H9 (cell line): Measurements from ENCODE around the gene B3GNT3. TPM values are rescaled to one million over a fixed set of nuclear protein-coding genes. Genes with fewer than 3 reads are reported as not detected.
A peak's percentile ranks its signal among the peaks of the same experiment; 100 is the strongest.

Experiments used
- DNase-seq: peaks from one replicate; pipeline ENCODE4 v3.0.0-alpha.2; 2017
- H2AFZ ChIP-seq: one replicate; pipeline ENCODE4 v1.6.1; 2013; ENCODE audit warnings: mild to moderate bottlenecking, low read length, control low read depth, moderate library complexity
- H2AK5ac ChIP-seq: 2 replicates; pipeline ENCODE4 v1.6.1; 2013; ENCODE audit warnings: low read length, control low read depth, mixed read lengths; ENCODE audit not compliant: insufficient read length
- H2BK120ac ChIP-seq: one replicate; pipeline ENCODE4 v1.6.1; 2013; ENCODE audit warnings: low read depth, mild to moderate bottlenecking, low read length, control low read depth, inconsistent platforms; ENCODE audit not compliant: poor library complexity, severe bottlenecking
- H2BK12ac ChIP-seq: 2 replicates; pipeline ENCODE4 v1.6.1; 2013; ENCODE audit warnings: low read length, control low read depth, mixed read lengths, low read depth; ENCODE audit not compliant: insufficient read length
- H2BK15ac ChIP-seq: 2 replicates; pipeline ENCODE4 v1.6.1; 2013; ENCODE audit warnings: low read depth, low read length, control low read depth
- H2BK20ac ChIP-seq: one replicate; pipeline ENCODE4 v1.6.1; 2013; ENCODE audit warnings: low read depth, mild to moderate bottlenecking, low read length, control low read depth, inconsistent platforms; ENCODE audit not compliant: poor library complexity, severe bottlenecking
- H2BK5ac ChIP-seq: 2 replicates; pipeline ENCODE4 v1.6.1; 2013; ENCODE audit warnings: low read length, control low read depth, mixed read lengths; ENCODE audit not compliant: insufficient read length
- H3K14ac ChIP-seq: 2 replicates; pipeline ENCODE4 v1.6.1; 2013; ENCODE audit warnings: low read length, control low read depth; ENCODE audit not compliant: insufficient read depth
- H3K18ac ChIP-seq: 2 replicates; pipeline ENCODE4 v1.6.1; 2013; ENCODE audit warnings: low read depth, mild to moderate bottlenecking, mixed read lengths, low read length, control low read depth; ENCODE audit not compliant: insufficient read length
- H3K23ac ChIP-seq: 2 replicates; pipeline ENCODE4 v1.6.1; 2013; ENCODE audit warnings: low read length, control low read depth, mixed read lengths, low read depth; ENCODE audit not compliant: insufficient read length
- H3K23me2 ChIP-seq: 2 replicates; pipeline ENCODE4 v1.6.1; 2013; ENCODE audit warnings: low read depth, mild to moderate bottlenecking, mixed read lengths, low read length, control low read depth; ENCODE audit not compliant: insufficient read length, poor library complexity, severe bottlenecking
- H3K27ac ChIP-seq: 2 replicates; pipeline ENCODE4 v1.5.1; 2013; ENCODE audit warnings: low read length, control low read depth, mixed read lengths, low read depth; ENCODE audit not compliant: insufficient read length
- H3K27me3 ChIP-seq: 2 replicates; pipeline ENCODE4 v1.6.1; 2013; ENCODE audit warnings: low read length, control low read depth, inconsistent platforms; ENCODE audit not compliant: insufficient read depth
- H3K4ac ChIP-seq: 2 replicates; pipeline ENCODE4 v1.6.1; 2013; ENCODE audit warnings: low read depth, mild to moderate bottlenecking, control low read depth, inconsistent platforms, low read length, moderate library complexity
- H3K4me1 ChIP-seq: 2 replicates; pipeline ENCODE4 v1.6.1; 2013; ENCODE audit warnings: low read length, control low read depth, inconsistent platforms; ENCODE audit not compliant: insufficient read depth
- H3K4me2 ChIP-seq: 2 replicates; pipeline ENCODE4 v1.6.1; 2013; ENCODE audit warnings: low read length, control low read depth, mixed read lengths; ENCODE audit not compliant: insufficient read length, insufficient read depth
- H3K56ac ChIP-seq: 2 replicates; pipeline ENCODE4 v1.6.1; 2013; ENCODE audit warnings: low read depth, mild to moderate bottlenecking, mixed read lengths, low read length, control low read depth; ENCODE audit not compliant: insufficient read length
- H3K79me1 ChIP-seq: 2 replicates; pipeline ENCODE4 v1.6.1; 2013; ENCODE audit warnings: low read depth, mild to moderate bottlenecking, moderate library complexity, low read length, control low read depth, inconsistent platforms; ENCODE audit not compliant: insufficient read depth, poor library complexity, severe bottlenecking
- H3K79me2 ChIP-seq: 2 replicates; pipeline ENCODE4 v1.6.1; 2013; ENCODE audit warnings: low read length, control low read depth, inconsistent platforms; ENCODE audit not compliant: insufficient read depth
- H3K9ac ChIP-seq: 2 replicates; pipeline ENCODE4 v1.6.1; 2013; ENCODE audit warnings: low read length, control low read depth, mixed read lengths; ENCODE audit not compliant: insufficient read length; ENCODE audit errors: extremely low read depth
- H3K9me3 ChIP-seq: one replicate; pipeline ENCODE4 v1.6.1; 2013; ENCODE audit warnings: low read depth, low read length, inconsistent platforms; ENCODE audit not compliant: control insufficient read depth
- H3T11ph ChIP-seq: one replicate; pipeline ENCODE4 v1.6.1; 2013; ENCODE audit warnings: mild to moderate bottlenecking, low read length, control low read depth, inconsistent platforms
- H4K20me1 ChIP-seq: one replicate; pipeline ENCODE4 v1.6.1; 2013; ENCODE audit not compliant: control insufficient read depth, insufficient read length, insufficient read depth
- H4K5ac ChIP-seq: 2 replicates; pipeline ENCODE4 v1.6.1; 2013; ENCODE audit warnings: low read depth, mild to moderate bottlenecking, mixed read lengths, low read length, control low read depth; ENCODE audit not compliant: insufficient read length
- H4K8ac ChIP-seq: replicated peaks from 2 replicates; pipeline ENCODE4 v1.6.1; 2013; ENCODE audit warnings: low read length, control low read depth, mixed read lengths, low read depth; ENCODE audit not compliant: insufficient read length
- H4K91ac ChIP-seq: 2 replicates; pipeline ENCODE4 v1.6.1; 2013; ENCODE audit warnings: low read depth, mild to moderate bottlenecking, moderate library complexity, mixed read lengths, low read length, control low read depth; ENCODE audit not compliant: insufficient read length
- H3K27ac Mint-ChIP-seq, 3 experiments: 2 replicates in 2 of 3; 3 replicates in 1 of 3; pipeline ENCODE4 v1.8.0; 2020 to 2021; ENCODE audit warnings: mixed read lengths in 3 of 3, mild to moderate bottlenecking in 1 of 3, moderate library complexity in 1 of 3
- H3K27me3 Mint-ChIP-seq: 2 replicates; pipeline ENCODE4 v1.8.0; 2021; ENCODE audit warnings: low read depth, mild to moderate bottlenecking, moderate library complexity, mixed read lengths
- H3K36me3 Mint-ChIP-seq, 3 experiments: 2 replicates in 2 of 3; 3 replicates in 1 of 3; pipeline ENCODE4 v1.8.0; 2020 to 2021; ENCODE audit warnings: low read depth in 3 of 3, mixed read lengths in 3 of 3; ENCODE audit not compliant: insufficient read depth in 1 of 3
- H3K4me1 Mint-ChIP-seq, 2 experiments: 2 replicates each; pipeline ENCODE4 v1.8.0; 2020; ENCODE audit warnings: mixed read lengths in 2 of 2
- H3K4me3 Mint-ChIP-seq, 2 experiments: 2 replicates in 1 of 2; 3 replicates in 1 of 2; pipeline ENCODE4 v1.8.0; 2020 to 2021; ENCODE audit warnings: mild to moderate bottlenecking in 2 of 2, mixed read lengths in 2 of 2, moderate library complexity in 1 of 2
- H3K9me3 Mint-ChIP-seq, 2 experiments: 2 replicates in 1 of 2; 3 replicates in 1 of 2; pipeline ENCODE4 v1.8.0; 2020; ENCODE audit warnings: mild to moderate bottlenecking in 2 of 2, mixed read lengths in 2 of 2, moderate library complexity in 1 of 2
- WGBS: extraction: QIAGEN DNeasy Blood & Tissue Kit; methylation state at CpG from one replicate; pipeline ENCODE4 v1.1.7; 2013; ENCODE audit warnings: missing lambda C conversion rate, low lambda C conversion rate, mixed read lengths; ENCODE audit not compliant: insufficient read length; ENCODE audit errors: extremely low coverage; 5-methylcytosine and 5-hydroxymethylcytosine counted together
- total RNA-seq: library from RNA; stranded (reverse); gene quantifications from 2 replicates; pipeline ENCODE4 v1.2.1, GENCODE V29; 2021
- TF ChIP-seq, protein P1 (sequence below): fragments of 200-600 bp; sonication (generic); conservative IDR thresholded peaks from 3 replicates; pipeline ENCODE4 v1.8.0; 2021; ENCODE audit warnings: antibody characterized with exemption, mild to moderate bottlenecking

Gene B3GNT3
- total RNA-seq, 1 experiment from 2014 or later: 0.96 TPM

DNA sequence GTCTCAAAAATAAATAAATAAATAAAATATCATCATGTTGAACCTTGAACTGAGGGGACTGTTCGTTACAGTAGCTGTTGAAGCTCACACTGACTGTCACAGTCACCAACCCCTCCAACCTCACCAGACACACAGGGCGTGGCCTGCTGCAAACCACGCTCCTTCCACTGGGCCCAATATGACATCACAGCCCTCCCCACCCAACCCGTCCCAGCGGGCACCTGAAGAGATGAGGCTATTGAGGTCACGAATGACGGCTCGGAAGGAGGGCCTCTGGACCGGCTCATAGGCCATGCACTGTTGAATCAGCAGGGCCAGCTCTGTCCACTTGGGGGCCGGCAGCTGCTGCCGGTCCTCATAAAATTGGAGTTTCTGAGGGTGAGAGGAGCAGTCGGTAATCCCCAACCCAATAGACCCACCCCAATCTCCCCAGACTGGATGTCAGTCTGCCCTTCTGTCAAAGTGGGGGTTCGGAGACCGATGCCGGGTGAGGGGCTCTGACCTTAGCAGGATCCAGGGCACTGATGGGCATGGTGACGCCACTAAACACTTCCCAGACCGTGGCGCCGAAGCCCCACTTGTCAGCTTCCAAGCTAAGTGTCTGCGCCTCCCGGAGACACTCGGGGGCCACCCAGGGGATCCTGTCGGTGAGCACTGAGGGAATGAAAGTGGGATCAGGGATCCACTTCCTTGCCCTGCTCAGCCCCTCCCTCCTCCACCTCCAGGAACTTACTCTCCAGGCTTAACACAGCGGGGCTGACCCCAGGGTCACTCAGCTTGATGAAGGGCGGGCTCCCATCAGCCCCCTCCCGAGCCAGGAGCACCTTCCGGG lies 39.6 kb downstream of the B3GNT3 start:
- H3K4me1 Mint-ChIP-seq: peaks cover 21 to 34% of the 10 kb centered on the region in 2 experiments
- Histone ChIP-seq H3K18ac (no peak overlapping the region), H4K5ac (no peak overlapping the region), H3K27ac (no peak overlapping the region), H3K23me2 (peaks cover 8% of the 10 kb centered on the region), H2AFZ (no peak overlapping the region), H3K14ac (no peak overlapping the region), H3K27me3 (no peaks in the 10 kb centered on the region), H3K9ac (no peak overlapping the region), H3K4me2 (no peak overlapping the region), H3T11ph (no peak overlapping the region), H2BK15ac (no peak overlapping the region), H2BK20ac (no peak overlapping the region), H4K8ac (no peak overlapping the region), H3K9me3 (no peaks in the 10 kb centered on the region), H3K4me1 (no peaks in the 10 kb centered on the region; the same call in 1 of the 2 replicates), H2BK12ac (no peak overlapping the region), H3K79me1 (no peaks in the 10 kb centered on the region), H3K56ac (no peak overlapping the region), H3K4ac (no peak overlapping the region), H2AK5ac (no peak overlapping the region), H3K79me2 (no peaks in the 10 kb centered on the region), H2BK5ac (no peak overlapping the region), H2BK120ac (no peak overlapping the region), H4K91ac (no peak overlapping the region), H4K20me1 (no peaks in the 10 kb centered on the region), H3K23ac (no peak overlapping the region)
- no peaks in the 10 kb centered on the region; a peak in 2 of 5 replicates for H3K9me3 Mint-ChIP-seq
- no CpG with 5 or more reads among the region's 27 CpGs for WGBS
- H3K36me3 Mint-ChIP-seq: no peaks in the 10 kb centered on the region
- H3K4me3 Mint-ChIP-seq: no peak overlapping the region
- peaks cover 30% of the 10 kb centered on the region for H3K27me3 Mint-ChIP-seq
- H3K27ac Mint-ChIP-seq: no peak overlapping the region
- peak; percentile 54 for DNase-seq
- TF ChIP-seq, protein P1, sequence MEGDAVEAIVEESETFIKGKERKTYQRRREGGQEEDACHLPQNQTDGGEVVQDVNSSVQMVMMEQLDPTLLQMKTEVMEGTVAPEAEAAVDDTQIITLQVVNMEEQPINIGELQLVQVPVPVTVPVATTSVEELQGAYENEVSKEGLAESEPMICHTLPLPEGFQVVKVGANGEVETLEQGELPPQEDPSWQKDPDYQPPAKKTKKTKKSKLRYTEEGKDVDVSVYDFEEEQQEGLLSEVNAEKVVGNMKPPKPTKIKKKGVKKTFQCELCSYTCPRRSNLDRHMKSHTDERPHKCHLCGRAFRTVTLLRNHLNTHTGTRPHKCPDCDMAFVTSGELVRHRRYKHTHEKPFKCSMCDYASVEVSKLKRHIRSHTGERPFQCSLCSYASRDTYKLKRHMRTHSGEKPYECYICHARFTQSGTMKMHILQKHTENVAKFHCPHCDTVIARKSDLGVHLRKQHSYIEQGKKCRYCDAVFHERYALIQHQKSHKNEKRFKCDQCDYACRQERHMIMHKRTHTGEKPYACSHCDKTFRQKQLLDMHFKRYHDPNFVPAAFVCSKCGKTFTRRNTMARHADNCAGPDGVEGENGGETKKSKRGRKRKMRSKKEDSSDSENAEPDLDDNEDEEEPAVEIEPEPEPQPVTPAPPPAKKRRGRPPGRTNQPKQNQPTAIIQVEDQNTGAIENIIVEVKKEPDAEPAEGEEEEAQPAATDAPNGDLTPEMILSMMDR: peak; percentile 52
